ENCODE data around the gene CCNQ. TPM values are rescaled to one million over a fixed set of nuclear protein-coding genes. Genes with fewer than 3 reads are reported as not detected.

CCNQ gene
- total and polyA plus RNA-seq, 2 of the 8 experiments (the other 6 are each of a cell fraction or from before 2014, with no cell fraction given): 16.6 to 32.1 TPM

DNA sequence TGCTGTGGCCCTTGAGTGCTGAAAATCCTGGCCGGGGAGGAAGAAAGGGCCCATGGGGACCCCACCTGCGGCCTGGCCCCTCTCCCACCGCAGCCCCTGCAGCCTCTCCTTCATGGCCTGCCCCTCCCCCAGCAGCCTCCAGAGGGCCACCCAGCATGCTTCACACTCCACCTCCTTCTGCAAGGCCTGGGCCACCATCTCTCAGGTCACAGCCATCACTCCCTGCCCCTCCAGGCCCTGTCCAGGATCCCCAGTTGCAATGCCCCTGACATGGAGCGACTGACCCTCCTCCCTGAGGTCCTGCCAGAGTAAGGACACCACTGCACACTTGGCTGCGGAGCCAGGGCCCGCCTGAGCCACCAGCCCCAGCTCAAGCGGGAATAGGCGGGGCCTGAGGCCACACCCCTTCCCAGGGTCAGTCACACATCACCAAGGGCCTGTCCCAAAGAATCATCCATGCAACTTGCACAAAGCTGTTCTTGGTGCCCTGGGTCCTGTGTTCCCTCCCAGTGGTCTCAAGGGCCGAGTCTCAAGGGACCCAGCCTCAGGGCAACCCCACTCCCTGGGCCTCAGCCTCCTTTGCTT is 32.9 kb downstream of the CCNQ start (continued):
- TF ChIP-seq KDM4A (IDR thresholded peaks at IDR 0.05; ENCODE audit: low read depth, low read length, severe bottlenecking) (no peak), KDM5A (IDR thresholded peaks at IDR 0.05; ENCODE audit: low read length) (no peak)
- TF ChIP-seq, protein P1, sequence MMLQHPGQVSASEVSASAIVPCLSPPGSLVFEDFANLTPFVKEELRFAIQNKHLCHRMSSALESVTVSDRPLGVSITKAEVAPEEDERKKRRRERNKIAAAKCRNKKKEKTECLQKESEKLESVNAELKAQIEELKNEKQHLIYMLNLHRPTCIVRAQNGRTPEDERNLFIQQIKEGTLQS (IDR thresholded peaks at IDR 0.05; ENCODE audit: insufficient read depth, low read depth, low read length): no peak

All from H1 (cell line).